HEK293 (cell line): ENCODE data around the gene RDX.

Experiments used
- ZNF624 ChIP-seq: fragments of 450-650 bp; formaldehyde crosslinking; IDR thresholded peaks from 2 replicates; pipeline ENCODE4 v1.5.1; 2017; ENCODE audit warnings: missing biosample characterization, missing genetic modification characterization
- TF ChIP-seq, protein P1 (sequence below): fragments of 450-650 bp; formaldehyde crosslinking; IDR thresholded peaks from 2 replicates; pipeline ENCODE4 v1.5.1; 2017; ENCODE audit warnings: missing biosample characterization, missing genetic modification characterization

The RDX gene

DNA sequence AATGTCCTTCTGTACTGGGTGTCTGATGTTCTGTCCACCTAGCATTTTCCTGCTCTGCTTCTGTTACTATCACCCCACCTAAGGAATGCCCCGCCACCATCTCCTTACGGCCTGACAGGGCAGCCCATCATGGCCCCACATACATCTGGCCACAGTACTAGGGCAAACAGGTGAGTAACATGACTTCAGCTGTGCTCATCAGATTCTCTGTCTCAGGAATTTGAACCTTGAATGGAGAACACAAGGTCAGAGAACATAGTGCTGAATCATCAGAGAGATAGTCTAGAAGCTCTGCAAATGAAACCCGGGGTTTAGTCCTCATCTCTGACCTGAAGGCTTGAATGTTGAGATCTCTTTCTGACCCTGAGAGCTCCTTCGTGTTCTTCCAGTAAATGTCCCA, 170.8 kb downstream of the RDX start (continued):
- TF ChIP-seq, protein P1, sequence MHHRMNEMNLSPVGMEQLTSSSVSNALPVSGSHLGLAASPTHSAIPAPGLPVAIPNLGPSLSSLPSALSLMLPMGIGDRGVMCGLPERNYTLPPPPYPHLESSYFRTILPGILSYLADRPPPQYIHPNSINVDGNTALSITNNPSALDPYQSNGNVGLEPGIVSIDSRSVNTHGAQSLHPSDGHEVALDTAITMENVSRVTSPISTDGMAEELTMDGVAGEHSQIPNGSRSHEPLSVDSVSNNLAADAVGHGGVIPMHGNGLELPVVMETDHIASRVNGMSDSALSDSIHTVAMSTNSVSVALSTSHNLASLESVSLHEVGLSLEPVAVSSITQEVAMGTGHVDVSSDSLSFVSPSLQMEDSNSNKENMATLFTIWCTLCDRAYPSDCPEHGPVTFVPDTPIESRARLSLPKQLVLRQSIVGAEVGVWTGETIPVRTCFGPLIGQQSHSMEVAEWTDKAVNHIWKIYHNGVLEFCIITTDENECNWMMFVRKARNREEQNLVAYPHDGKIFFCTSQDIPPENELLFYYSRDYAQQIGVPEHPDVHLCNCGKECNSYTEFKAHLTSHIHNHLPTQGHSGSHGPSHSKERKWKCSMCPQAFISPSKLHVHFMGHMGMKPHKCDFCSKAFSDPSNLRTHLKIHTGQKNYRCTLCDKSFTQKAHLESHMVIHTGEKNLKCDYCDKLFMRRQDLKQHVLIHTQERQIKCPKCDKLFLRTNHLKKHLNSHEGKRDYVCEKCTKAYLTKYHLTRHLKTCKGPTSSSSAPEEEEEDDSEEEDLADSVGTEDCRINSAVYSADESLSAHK (tag by site-specific recombination) = no peak
- TF ChIP-seq ZNF624 (tag by site-specific recombination) = no peak
- TF ChIP-seq, all 188 proteins: peak for 0
